ENCODE data around the gene ZCWPW1. TPM values are rescaled to one million over a fixed set of nuclear protein-coding genes. Genes with fewer than 3 reads are reported as not detected.
A peak's percentile ranks its signal among the peaks of the same experiment; 100 is the strongest.

ZCWPW1 gene
- polyA plus RNA-seq, 1 of the 3 experiments (the other 2 are of a cell fraction): 4.1 TPM

- no peak for TF ChIP-seq GABPA (IDR thresholded peaks at IDR 0.05; ENCODE audit: low read depth)
- TF ChIP-seq YY1 (IDR thresholded peaks at IDR 0.05; ENCODE audit: low read depth): no peak
Observed at GRCh38 chr7:100475549-100475948, 47.0 kb upstream of the ZCWPW1 start (continued).

GRCh38 chr7:100472854-100473499 is 44.5 kb upstream of the ZCWPW1 start:
- peaks cover 4% of the 10 kb centered on the region for H3F3A ChIP-seq (replicated peaks; ENCODE audit: insufficient read depth)
- H3K9ac ChIP-seq: no peak overlapping the region
- peaks cover 15% of the 10 kb centered on the region; the same call in 1 of the 2 replicates for H4K20me1 ChIP-seq (ENCODE audit: insufficient read depth)
- H3K79me2 ChIP-seq (ENCODE audit: insufficient read depth): peaks cover 32% of the 10 kb centered on the region
- DNase-seq: peak; percentile 42
- no peaks in the 10 kb centered on the region for H3K9me2 ChIP-seq
- H3K4me1 ChIP-seq (ENCODE audit: control insufficient read depth in 1 of 2, insufficient read depth in 2 of 2, low read depth in 1 of 2, low read length in 1 of 2): peaks cover 12 to 25% of the 10 kb centered on the region in 2 experiments; a peak in 3 of 4 replicates
- peaks cover 5 to 18% of the 10 kb centered on the region in 2 experiments for H3K36me3 ChIP-seq (replicated peaks in 1 of 2; ENCODE audit: control insufficient read depth in 1 of 2, insufficient read depth in 2 of 2, low read length in 1 of 2)
- CTCF ChIA-PET: interaction anchor here (1.5 to 3.3 kb wide), 4 partner anchors 10 to 91 kb away, joined by 6 to 29 read pairs (median 17); partner anchors contain the start of gene NYAP1
- 77% methylated on average over 14 of the region's 14 CpGs for WGBS (ENCODE audit: low lambda C conversion rate)
- no peak overlapping the region for H3K27ac ChIP-seq (ENCODE audit: low read depth in 2 of 2, low read length in 1 of 2)
- no peak overlapping the region for H3K4me2 ChIP-seq
- POLR2A ChIA-PET: interaction anchor here (0.7 kb wide), 1 partner anchor 18 kb away, joined by 3 read pairs; no protein-coding TSS in a partner anchor
- H2AFZ ChIP-seq (ENCODE audit: low read depth): no peak overlapping the region
- TF ChIP-seq IRF3 (IDR thresholded peaks at IDR 0.05; ENCODE audit: low read depth, low read length) (no peak), GABPA (IDR thresholded peaks at IDR 0.05; ENCODE audit: low read depth) (peak; percentile 38; the same call in 1 of the 2 replicates), RAD21 (IDR thresholded peaks at IDR 0.05; ENCODE audit: low read length) (no peak)
- H3K27me3 ChIP-seq (ENCODE audit: insufficient read depth): no peaks in the 10 kb centered on the region
- H3K9me3 ChIP-seq: no peaks in the 10 kb centered on the region
- H3K4me3 ChIP-seq (ENCODE audit: low read depth in 2 of 2, low read length in 1 of 2): no peak overlapping the region

GRCh38 chr7:100472121-100472851 is 43.8 kb upstream of the ZCWPW1 start:
- H3K4me2 ChIP-seq: no peak overlapping the region
- DNase-seq: no peak
- H3K27me3 ChIP-seq (ENCODE audit: insufficient read depth): no peaks in the 10 kb centered on the region
- no peaks in the 10 kb centered on the region for H3K9me3 ChIP-seq
- peaks cover 4% of the 10 kb centered on the region for H3F3A ChIP-seq (replicated peaks; ENCODE audit: insufficient read depth)
- ChIA-PET POLR2A (no interaction called here), CTCF (interaction anchor here (2.5 to 3.3 kb wide), 2 partner anchors 11 to 92 kb away, joined by 10 to 29 read pairs; no protein-coding TSS in a partner anchor)
- no peak for TF ChIP-seq FOXM1 (IDR thresholded peaks at IDR 0.05; ENCODE audit: low read depth)
- TF ChIP-seq EP300 (IDR thresholded peaks at IDR 0.05; ENCODE audit: borderline replicate concordance in 1 of 2, low read depth in 1 of 2, low read length in 1 of 2): no peak
- TF ChIP-seq ZBTB33 (IDR thresholded peaks at IDR 0.05; ENCODE audit: borderline replicate concordance, low read depth): no peak
- H3K27ac ChIP-seq (ENCODE audit: low read depth in 2 of 2, low read length in 1 of 2): no peak overlapping the region
- WGBS (ENCODE audit: low lambda C conversion rate): 87% methylated on average over 14 of the region's 16 CpGs
- H3K4me1 ChIP-seq (ENCODE audit: control insufficient read depth in 1 of 2, insufficient read depth in 2 of 2, low read depth in 1 of 2, low read length in 1 of 2): peaks cover 11 to 24% of the 10 kb centered on the region in 2 experiments; a peak in 3 of 4 replicates
- H4K20me1 ChIP-seq (ENCODE audit: insufficient read depth): peaks cover 11% of the 10 kb centered on the region; the same call in 1 of the 2 replicates
- H2AFZ ChIP-seq (ENCODE audit: low read depth): no peak overlapping the region
- H3K79me2 ChIP-seq (ENCODE audit: insufficient read depth): peaks cover 25% of the 10 kb centered on the region
- H3K9me2 ChIP-seq: no peaks in the 10 kb centered on the region
- H3K9ac ChIP-seq: no peak overlapping the region
- no peak overlapping the region for H3K4me3 ChIP-seq (ENCODE audit: low read depth in 2 of 2, low read length in 1 of 2)
- H3K36me3 ChIP-seq (replicated peaks in 1 of 2; ENCODE audit: control insufficient read depth in 1 of 2, insufficient read depth in 2 of 2, low read length in 1 of 2): peaks cover 5 to 18% of the 10 kb centered on the region in 2 experiments

All from SK-N-SH (cell line).